ENCODE data around the gene PPARG.

- TF ChIP-seq CTCF (IDR thresholded peaks at IDR 0.05; ENCODE audit: insufficient read depth, low read length) (no peak), POLR2AphosphoS5 (IDR thresholded peaks at IDR 0.05; ENCODE audit: low read depth) (no peak), GABPA (IDR thresholded peaks at IDR 0.05; ENCODE audit: low read depth) (no peak), REST (IDR thresholded peaks at IDR 0.05; ENCODE audit: insufficient replicate concordance, low read depth) (no peak)
These were observed 174.8 kb downstream of the PPARG start for GRCh38 chr3:12463686-12464085.
